PC-9 (cell line): ENCODE data around the gene KDM6A.

Experiments used
- EZH2 ChIP-seq: fragments of 200-600 bp; sonication (generic); IDR thresholded peaks from 2 replicates; pipeline ENCODE4 v1.8.0; 2017; ENCODE audit warnings: antibody characterized with exemption, low read depth
- TF ChIP-seq, protein P1 (sequence below): fragments of 200-600 bp; sonication (generic); conservative IDR thresholded peaks from 2 replicates; pipeline ENCODE4 v1.6.1; 2017; ENCODE audit warnings: mixed run types, antibody characterized with exemption, mild to moderate bottlenecking, moderate library complexity

DNA sequence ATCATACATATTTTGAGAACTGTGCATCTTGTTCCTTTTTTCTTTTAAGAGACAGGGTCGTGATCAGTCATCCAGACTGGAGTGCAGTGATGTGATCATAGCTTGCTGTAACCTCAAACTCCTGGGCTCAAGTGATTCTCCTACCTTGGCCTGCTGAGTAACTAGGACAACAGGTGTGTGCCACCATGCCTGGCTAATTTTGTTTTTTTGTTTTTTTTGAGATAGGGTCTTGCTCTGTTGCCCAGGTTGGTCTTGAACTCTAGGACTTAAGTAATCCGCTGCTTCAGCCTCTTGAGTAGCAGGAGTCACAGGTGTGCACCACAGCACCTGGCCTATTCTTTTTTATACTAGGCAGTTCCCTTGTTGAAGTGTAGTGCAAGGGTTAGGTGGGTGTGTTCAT lies 24.6 kb downstream of the KDM6A start:
- TF ChIP-seq, protein P1, sequence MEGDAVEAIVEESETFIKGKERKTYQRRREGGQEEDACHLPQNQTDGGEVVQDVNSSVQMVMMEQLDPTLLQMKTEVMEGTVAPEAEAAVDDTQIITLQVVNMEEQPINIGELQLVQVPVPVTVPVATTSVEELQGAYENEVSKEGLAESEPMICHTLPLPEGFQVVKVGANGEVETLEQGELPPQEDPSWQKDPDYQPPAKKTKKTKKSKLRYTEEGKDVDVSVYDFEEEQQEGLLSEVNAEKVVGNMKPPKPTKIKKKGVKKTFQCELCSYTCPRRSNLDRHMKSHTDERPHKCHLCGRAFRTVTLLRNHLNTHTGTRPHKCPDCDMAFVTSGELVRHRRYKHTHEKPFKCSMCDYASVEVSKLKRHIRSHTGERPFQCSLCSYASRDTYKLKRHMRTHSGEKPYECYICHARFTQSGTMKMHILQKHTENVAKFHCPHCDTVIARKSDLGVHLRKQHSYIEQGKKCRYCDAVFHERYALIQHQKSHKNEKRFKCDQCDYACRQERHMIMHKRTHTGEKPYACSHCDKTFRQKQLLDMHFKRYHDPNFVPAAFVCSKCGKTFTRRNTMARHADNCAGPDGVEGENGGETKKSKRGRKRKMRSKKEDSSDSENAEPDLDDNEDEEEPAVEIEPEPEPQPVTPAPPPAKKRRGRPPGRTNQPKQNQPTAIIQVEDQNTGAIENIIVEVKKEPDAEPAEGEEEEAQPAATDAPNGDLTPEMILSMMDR: no peak
- TF ChIP-seq EZH2: no peak
